Nephron progenitor cell (in vitro differentiated cells): ENCODE data around the gene DAB2IP.

Experiments used
- DNase-seq: peaks from one replicate; pipeline ENCODE4 v3.0.0; 2021
- H3K27ac Mint-ChIP-seq: 2 replicates; pipeline ENCODE4 v1.8.0; 2021; ENCODE audit warnings: mild to moderate bottlenecking, moderate library complexity, mixed read lengths
- H3K27me3 Mint-ChIP-seq: 2 replicates; pipeline ENCODE4 v1.8.0; 2021; ENCODE audit warnings: mild to moderate bottlenecking, low read depth, mixed read lengths; ENCODE audit not compliant: poor library complexity
- H3K36me3 Mint-ChIP-seq: 2 replicates; pipeline ENCODE4 v1.8.0; 2021; ENCODE audit warnings: low read depth, mixed read lengths
- H3K4me1 Mint-ChIP-seq: 2 replicates; pipeline ENCODE4 v1.8.0; 2021; ENCODE audit warnings: mixed read lengths
- H3K4me3 Mint-ChIP-seq: 2 replicates; pipeline ENCODE4 v1.8.0; 2021; ENCODE audit warnings: mild to moderate bottlenecking, moderate library complexity, mixed read lengths
- H3K9me3 Mint-ChIP-seq: 2 replicates; pipeline ENCODE4 v1.8.0; 2021; ENCODE audit warnings: mild to moderate bottlenecking, moderate library complexity, mixed read lengths
- CTCF ChIP-seq: fragments of 200-600 bp; sonication (generic); IDR thresholded peaks from 2 replicates; pipeline ENCODE4 v1.5.0; 2021; ENCODE audit warnings: antibody characterized with exemption

The DAB2IP gene

GRCh38 chr9:121798941-121799340 lies 147.5 kb downstream of the DAB2IP start:
- no peak for TF ChIP-seq CTCF
- H3K4me1 Mint-ChIP-seq: peaks cover 13% of the 10 kb centered on the region
- H3K36me3 Mint-ChIP-seq: no peaks in the 10 kb centered on the region
- peaks cover 45% of the 10 kb centered on the region for H3K27me3 Mint-ChIP-seq
- H3K9me3 Mint-ChIP-seq: peaks cover 5% of the 10 kb centered on the region
- no peak overlapping the region for H3K4me3 Mint-ChIP-seq
- H3K27ac Mint-ChIP-seq: no peak overlapping the region
- no peak for DNase-seq

DNA sequence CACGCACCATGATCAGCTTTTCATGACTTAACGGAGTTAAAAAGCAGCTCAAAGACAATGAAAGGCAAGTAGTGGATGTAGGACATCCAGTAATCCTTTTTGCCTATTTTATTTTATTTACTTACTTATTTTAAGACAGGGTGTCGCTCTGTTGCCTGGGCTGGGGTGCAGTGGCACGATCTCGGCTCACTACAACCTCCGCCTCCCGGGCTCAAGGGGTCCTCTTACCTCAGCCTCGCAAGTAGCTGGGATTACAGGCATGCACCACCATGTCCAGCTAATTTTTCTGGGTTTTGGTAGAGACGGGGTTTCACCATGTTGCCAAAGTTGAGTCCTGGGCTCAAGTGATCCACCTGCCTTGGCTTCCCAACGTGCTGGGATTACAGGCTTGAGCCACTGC lies 148.9 kb downstream of the DAB2IP start:
- DNase-seq: no peak
- peaks cover 18% of the 10 kb centered on the region for H3K9me3 Mint-ChIP-seq
- H3K27me3 Mint-ChIP-seq: peaks cover 40% of the 10 kb centered on the region
- H3K4me1 Mint-ChIP-seq: peaks cover 8% of the 10 kb centered on the region
- no peak overlapping the region for H3K27ac Mint-ChIP-seq
- H3K4me3 Mint-ChIP-seq: no peak overlapping the region
- H3K36me3 Mint-ChIP-seq: peaks cover 6% of the 10 kb centered on the region
- TF ChIP-seq CTCF: no peak

DNA sequence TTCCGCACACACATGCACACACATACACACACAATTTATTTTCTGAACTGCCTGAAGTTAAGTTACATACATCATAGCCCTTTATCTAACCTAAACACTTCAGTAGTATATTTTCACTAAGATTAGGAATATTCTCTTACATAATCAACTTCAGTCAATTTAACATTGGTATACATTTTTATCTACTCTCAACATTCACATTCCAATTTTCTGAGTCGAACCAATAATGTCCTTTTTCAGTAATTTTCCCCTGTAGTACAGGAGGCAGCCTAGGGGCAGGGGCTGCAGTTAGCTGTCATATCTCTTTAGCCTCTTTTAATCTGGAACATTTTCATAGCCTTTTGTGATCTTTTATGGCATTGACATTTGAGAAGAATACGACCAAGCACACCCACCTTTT lies 150.1 kb downstream of the DAB2IP start:
- DNase-seq: no peak
- Mint-ChIP-seq H3K4me1 (peaks cover 8% of the 10 kb centered on the region), H3K4me3 (no peak overlapping the region), H3K27me3 (peaks cover 33% of the 10 kb centered on the region), H3K9me3 (peaks cover 18% of the 10 kb centered on the region), H3K27ac (no peak overlapping the region), H3K36me3 (peaks cover 6% of the 10 kb centered on the region)
- TF ChIP-seq CTCF: no peak

GRCh38 chr9:121802753-121803152 lies 151.3 kb downstream of the DAB2IP start:
- Mint-ChIP-seq H3K27ac (no peak overlapping the region), H3K27me3 (peaks cover 29% of the 10 kb centered on the region), H3K9me3 (peaks cover 18% of the 10 kb centered on the region), H3K36me3 (peaks cover 6% of the 10 kb centered on the region), H3K4me1 (no peaks in the 10 kb centered on the region), H3K4me3 (no peak overlapping the region)
- DNase-seq: no peak
- TF ChIP-seq CTCF: no peak

GRCh38 chr9:121807069-121807822 lies 155.8 kb downstream of the DAB2IP start:
- H3K4me3 Mint-ChIP-seq: no peak overlapping the region
- peaks cover 18% of the 10 kb centered on the region for H3K9me3 Mint-ChIP-seq
- H3K27ac Mint-ChIP-seq: no peak overlapping the region
- no peaks in the 10 kb centered on the region for H3K4me1 Mint-ChIP-seq
- peaks cover 6% of the 10 kb centered on the region for H3K36me3 Mint-ChIP-seq
- no peak for DNase-seq
- TF ChIP-seq CTCF: no peak
- H3K27me3 Mint-ChIP-seq: peaks cover 15% of the 10 kb centered on the region

GRCh38 chr9:121807823-121808278 lies 156.4 kb downstream of the DAB2IP start:
- H3K9me3 Mint-ChIP-seq: peaks cover 17% of the 10 kb centered on the region
- no peak for TF ChIP-seq CTCF

More at GRCh38 chr9:121807823-121808278, 156.4 kb downstream of the DAB2IP start:
- Mint-ChIP-seq H3K4me1 (peaks cover under 1% of the 10 kb centered on the region), H3K36me3 (peaks cover 6% of the 10 kb centered on the region), H3K27ac (no peak overlapping the region), H3K4me3 (no peak overlapping the region), H3K27me3 (peaks cover 13% of the 10 kb centered on the region)
- no peak for DNase-seq
